ENCODE results near the gene SRGN. TPM values are rescaled to one million over a fixed set of nuclear protein-coding genes. Genes with fewer than 3 reads are reported as not detected.

The SRGN gene
- total and polyA plus RNA-seq, 4 donors, result 121 to 230 (median 172) TPM

GRCh38 chr10:69047111-69047832, 40.6 kb upstream of the SRGN start:
- no peak for ATAC-seq (ENCODE audit: low FRiP score)
- DNase-seq, result no peak

DNA sequence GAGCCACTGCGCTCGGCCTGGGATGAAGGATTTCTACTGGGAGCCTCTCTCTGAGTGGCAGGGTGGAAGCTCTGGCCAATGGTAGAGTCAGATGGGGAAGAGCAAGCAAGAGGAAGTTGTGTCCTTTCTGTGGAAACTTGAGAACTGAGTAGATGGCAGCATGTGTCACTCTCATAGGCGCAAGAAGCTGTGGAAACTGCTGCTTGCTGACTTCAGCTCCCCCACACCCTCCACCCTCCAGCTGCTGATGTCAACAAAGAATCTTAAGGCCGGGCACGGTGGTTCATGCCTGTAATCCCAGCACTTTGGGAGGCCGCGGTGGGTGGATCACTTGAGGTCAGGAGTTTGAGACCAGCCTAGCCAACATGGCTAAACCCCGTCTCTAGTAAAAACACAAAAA, 39.8 kb upstream of the SRGN start:
- Histone ChIP-seq H3K36me3 (ENCODE audit: control insufficient read depth in 1 of 2, insufficient read depth in 2 of 2, low read length in 1 of 2) (no peaks in the 10 kb centered on the region), H3K27me3 (ENCODE audit: control insufficient read depth in 1 of 2, insufficient read depth in 2 of 2, low read length in 1 of 2) (no peaks in the 10 kb centered on the region), H3K4me1 (ENCODE audit: control insufficient read depth in 1 of 2, insufficient read depth in 2 of 2, low read length in 2 of 2) (no peaks in the 10 kb centered on the region), H3K4me3 (ENCODE audit: low read length in 2 of 2) (no peak overlapping the region), H3K9me3 (ENCODE audit: control insufficient read depth, low read length) (no peaks in the 10 kb centered on the region), H3K27ac (ENCODE audit: low read depth in 1 of 2, low read length in 2 of 2) (no peak overlapping the region)
- intact Hi-C loops (cut with DNase I), result no loop called here
- ATAC-seq (ENCODE audit: low FRiP score), result peak; percentile 35
- peak in 1 of 2 donors; percentile 84 for DNase-seq
- WGBS, 2 donors, result 55 to 59% methylated on average over 8 of the region's 8 CpGs

More at GRCh38 chr10:69047111-69047832, 40.6 kb upstream of the SRGN start:
- Histone ChIP-seq H3K27ac (ENCODE audit: low read depth in 1 of 2, low read length in 2 of 2) (no peak overlapping the region), H3K4me3 (ENCODE audit: low read length in 2 of 2) (no peak overlapping the region), H3K36me3 (ENCODE audit: control insufficient read depth in 1 of 2, insufficient read depth in 2 of 2, low read length in 1 of 2) (no peaks in the 10 kb centered on the region), H3K27me3 (ENCODE audit: control insufficient read depth in 1 of 2, insufficient read depth in 2 of 2, low read length in 1 of 2) (no peaks in the 10 kb centered on the region), H3K4me1 (ENCODE audit: control insufficient read depth in 1 of 2, insufficient read depth in 2 of 2, low read length in 2 of 2) (no peaks in the 10 kb centered on the region), H3K9me3 (ENCODE audit: control insufficient read depth, low read length) (no peaks in the 10 kb centered on the region)
- WGBS, 2 donors, result 64 to 66% methylated on average over 4 of the region's 4 CpGs
- intact Hi-C loops (cut with DNase I), result no loop called here

DNA sequence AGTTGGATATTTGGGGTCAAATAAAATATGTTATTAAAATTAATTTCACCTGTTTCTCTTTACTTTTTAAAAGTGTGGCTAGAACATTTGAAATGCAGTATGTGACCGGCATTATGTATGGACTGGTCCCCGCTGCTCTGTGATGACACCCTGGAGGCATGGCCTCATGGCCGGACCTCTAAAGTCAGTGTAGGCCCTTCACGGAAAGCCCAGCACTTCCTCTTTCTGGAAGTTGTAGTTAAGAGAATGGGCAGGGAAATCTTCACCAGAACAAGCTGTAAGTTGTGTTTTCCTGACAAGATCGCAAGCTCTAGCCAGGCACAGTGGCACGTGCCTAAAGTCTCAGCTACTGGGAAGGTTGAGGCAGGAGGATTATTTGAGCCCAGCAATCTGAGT, 38.3 kb upstream of the SRGN start:
- Histone ChIP-seq H3K9me3 (ENCODE audit: control insufficient read depth, low read length) (no peaks in the 10 kb centered on the region), H3K4me1 (ENCODE audit: control insufficient read depth in 1 of 2, insufficient read depth in 2 of 2, low read length in 2 of 2) (no peaks in the 10 kb centered on the region), H3K36me3 (ENCODE audit: control insufficient read depth in 1 of 2, insufficient read depth in 2 of 2, low read length in 1 of 2) (no peaks in the 10 kb centered on the region), H3K27ac (ENCODE audit: low read depth in 1 of 2, low read length in 2 of 2) (no peak overlapping the region), H3K4me3 (ENCODE audit: low read length in 2 of 2) (no peak overlapping the region), H3K27me3 (ENCODE audit: control insufficient read depth in 1 of 2, insufficient read depth in 2 of 2, low read length in 1 of 2) (no peaks in the 10 kb centered on the region)
- ATAC-seq (ENCODE audit: low FRiP score) (no peak), DNase-seq (peak in 1 of 2 donors; percentile 67)
- WGBS, 2 donors, result 83 to 89% methylated on average over 6 of the region's 6 CpGs
- intact Hi-C loops (cut with DNase I), result no loop called here

DNA sequence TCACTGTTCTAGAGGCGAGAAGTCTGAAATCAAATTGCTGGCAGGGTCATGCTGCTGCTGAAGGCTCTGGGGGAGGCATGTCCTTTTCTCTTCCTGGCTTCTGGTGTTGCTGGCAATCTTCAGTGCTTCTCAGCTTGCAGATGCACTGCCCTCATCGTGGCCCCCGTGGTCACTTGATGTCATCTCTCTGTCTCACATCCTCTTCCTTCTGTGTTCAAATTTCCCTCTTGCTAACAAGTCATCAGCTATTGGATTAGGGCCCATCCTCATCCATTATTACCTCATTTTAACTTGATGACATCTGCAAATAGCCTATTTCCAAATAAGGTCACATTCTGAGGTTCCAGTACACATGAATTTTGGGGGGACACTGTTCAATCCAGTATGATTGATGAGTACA, 36.6 kb upstream of the SRGN start:
- no peaks in the 10 kb centered on the region for H3K27me3 ChIP-seq (ENCODE audit: control insufficient read depth in 1 of 2, insufficient read depth in 2 of 2, low read length in 1 of 2)
- H3K36me3 ChIP-seq (ENCODE audit: control insufficient read depth in 1 of 2, insufficient read depth in 2 of 2, low read length in 1 of 2), result no peaks in the 10 kb centered on the region
- DNase-seq, result peak in 1 of 2 donors; percentile 87
- no peaks in the 10 kb centered on the region for H3K4me1 ChIP-seq (ENCODE audit: control insufficient read depth in 1 of 2, insufficient read depth in 2 of 2, low read length in 2 of 2)
- 79 to 81% methylated on average over 3 of the region's 3 CpGs for WGBS, 2 donors
- H3K27ac ChIP-seq (ENCODE audit: low read depth in 1 of 2, low read length in 2 of 2), result no peak overlapping the region
- H3K4me3 ChIP-seq (ENCODE audit: low read length in 2 of 2), result no peak overlapping the region
- peak; percentile 28 for ATAC-seq (ENCODE audit: low FRiP score)
- H3K9me3 ChIP-seq (ENCODE audit: control insufficient read depth, low read length), result no peaks in the 10 kb centered on the region
- intact Hi-C loops (cut with DNase I), result no loop called here

DNA sequence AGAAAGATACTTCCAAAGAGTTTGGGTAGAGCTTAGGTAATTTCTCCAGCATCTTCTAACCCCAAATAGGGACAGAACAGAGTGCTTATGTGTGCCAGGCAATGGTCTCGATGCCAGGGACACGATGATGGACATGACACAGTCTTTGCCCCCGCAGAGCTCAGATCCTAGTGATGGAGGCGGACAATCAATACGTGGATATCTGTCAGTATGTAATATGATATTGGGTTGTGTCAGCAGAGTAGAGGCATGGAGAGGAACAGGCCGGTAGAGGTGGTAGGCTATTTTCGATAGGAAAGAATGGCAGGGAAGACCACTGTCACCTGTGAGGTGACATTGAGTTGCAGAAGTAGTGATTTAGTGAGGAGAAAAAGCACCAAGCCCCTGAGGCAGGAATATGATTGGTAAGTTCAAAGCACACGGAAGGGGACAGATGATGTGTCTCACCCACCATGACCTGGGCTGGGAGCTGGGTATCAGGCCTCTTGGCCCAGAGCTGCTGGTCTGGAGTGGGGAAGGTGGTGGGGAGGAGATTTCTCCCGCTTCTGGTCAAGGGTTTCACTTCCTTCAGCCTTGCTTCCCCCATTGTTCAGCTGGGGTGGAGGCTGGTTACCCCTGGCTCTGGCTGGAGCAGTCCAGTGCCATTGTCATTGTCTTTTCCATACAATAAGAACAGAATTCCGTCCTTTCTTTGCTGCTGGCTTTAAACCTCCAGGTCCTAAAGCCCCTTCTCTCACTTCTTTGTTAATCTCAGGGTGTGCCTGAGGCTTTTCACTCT, 36.0 kb upstream of the SRGN start:
- Histone ChIP-seq H3K27ac (ENCODE audit: low read depth in 1 of 2, low read length in 2 of 2) (no peak overlapping the region), H3K36me3 (ENCODE audit: control insufficient read depth in 1 of 2, insufficient read depth in 2 of 2, low read length in 1 of 2) (no peaks in the 10 kb centered on the region), H3K4me1 (ENCODE audit: control insufficient read depth in 1 of 2, insufficient read depth in 2 of 2, low read length in 2 of 2) (no peaks in the 10 kb centered on the region), H3K27me3 (ENCODE audit: control insufficient read depth in 1 of 2, insufficient read depth in 2 of 2, low read length in 1 of 2) (no peaks in the 10 kb centered on the region), H3K9me3 (ENCODE audit: control insufficient read depth, low read length) (no peaks in the 10 kb centered on the region), H3K4me3 (ENCODE audit: low read length in 2 of 2) (no peak overlapping the region)
- 77 to 81% methylated on average over 10 of the region's 10 CpGs for WGBS, 2 donors
- intact Hi-C loops (cut with DNase I), result no loop called here
- ATAC-seq (ENCODE audit: low FRiP score) (no peak), DNase-seq (peak in 1 of 2 donors; percentile 63)

- H3K4me3 ChIP-seq (ENCODE audit: low read length in 2 of 2), result no peak overlapping the region
- ATAC-seq (ENCODE audit: low FRiP score) (no peak), DNase-seq (no peak)
- H3K27me3 ChIP-seq (ENCODE audit: control insufficient read depth in 1 of 2, insufficient read depth in 2 of 2, low read length in 1 of 2), result no peaks in the 10 kb centered on the region
- no peak overlapping the region for H3K27ac ChIP-seq (ENCODE audit: low read depth in 1 of 2, low read length in 2 of 2)
- no peaks in the 10 kb centered on the region for H3K36me3 ChIP-seq (ENCODE audit: control insufficient read depth in 1 of 2, insufficient read depth in 2 of 2, low read length in 1 of 2)
- intact Hi-C loops (cut with DNase I), result no loop called here
- H3K4me1 ChIP-seq (ENCODE audit: control insufficient read depth in 1 of 2, insufficient read depth in 2 of 2, low read length in 2 of 2), result no peaks in the 10 kb centered on the region
- H3K9me3 ChIP-seq (ENCODE audit: control insufficient read depth, low read length), result no peaks in the 10 kb centered on the region
- WGBS, 2 donors, result 77 to 83% methylated on average over 6 of the region's 6 CpGs
Measured at GRCh38 chr10:69052736-69053135, 35.2 kb upstream of the SRGN start.

DNA sequence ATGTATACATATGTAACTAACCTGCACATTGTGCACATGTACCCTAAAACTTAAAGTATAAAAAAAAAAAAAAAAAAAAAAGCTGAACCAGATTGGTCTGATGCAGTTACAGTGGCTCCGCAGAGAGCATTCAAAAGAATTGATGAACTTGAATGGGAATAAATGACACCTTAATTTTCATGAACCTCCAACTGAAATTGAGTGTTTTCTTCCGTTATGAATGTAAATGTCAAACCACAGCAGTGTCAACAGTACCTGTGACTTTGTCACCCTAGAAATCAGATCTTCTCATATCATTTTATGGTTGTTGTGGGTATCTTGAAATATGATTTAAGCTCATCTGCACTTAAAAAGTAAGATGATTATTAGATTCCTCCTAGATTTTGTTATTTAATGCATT, 32.7 kb upstream of the SRGN start:
- ATAC-seq (ENCODE audit: low FRiP score) (no peak), DNase-seq (no peak)
- no peak overlapping the region for H3K4me3 ChIP-seq (ENCODE audit: low read length in 2 of 2)
- H3K4me1 ChIP-seq (ENCODE audit: control insufficient read depth in 1 of 2, insufficient read depth in 2 of 2, low read length in 2 of 2), result no peaks in the 10 kb centered on the region
- intact Hi-C loops (cut with DNase I), result no loop called here
- H3K27ac ChIP-seq (ENCODE audit: low read depth in 1 of 2, low read length in 2 of 2), result no peak overlapping the region
- H3K36me3 ChIP-seq (ENCODE audit: control insufficient read depth in 1 of 2, insufficient read depth in 2 of 2, low read length in 1 of 2), result no peaks in the 10 kb centered on the region
- 91 to 92% methylated on average over 2 of the region's 2 CpGs for WGBS, 2 donors
- H3K27me3 ChIP-seq (ENCODE audit: control insufficient read depth in 1 of 2, insufficient read depth in 2 of 2, low read length in 1 of 2), result no peaks in the 10 kb centered on the region
- no peaks in the 10 kb centered on the region for H3K9me3 ChIP-seq (ENCODE audit: control insufficient read depth, low read length)

GRCh38 chr10:69056129-69056528, 31.8 kb upstream of the SRGN start:
- no peaks in the 10 kb centered on the region for H3K4me1 ChIP-seq (ENCODE audit: control insufficient read depth in 1 of 2, insufficient read depth in 2 of 2, low read length in 2 of 2)
- ATAC-seq (ENCODE audit: low FRiP score) (peak; percentile 12), DNase-seq (peak in 1 of 2 donors; percentile 69)
- H3K27me3 ChIP-seq (ENCODE audit: control insufficient read depth in 1 of 2, insufficient read depth in 2 of 2, low read length in 1 of 2), result no peaks in the 10 kb centered on the region
- no peak overlapping the region for H3K27ac ChIP-seq (ENCODE audit: low read depth in 1 of 2, low read length in 2 of 2)
- WGBS, 2 donors, result 39 to 42% methylated on average over 7 of the region's 7 CpGs
- no peaks in the 10 kb centered on the region for H3K9me3 ChIP-seq (ENCODE audit: control insufficient read depth, low read length)
- no peak overlapping the region for H3K4me3 ChIP-seq (ENCODE audit: low read length in 2 of 2)
- no peaks in the 10 kb centered on the region for H3K36me3 ChIP-seq (ENCODE audit: control insufficient read depth in 1 of 2, insufficient read depth in 2 of 2, low read length in 1 of 2)
- intact Hi-C loops (cut with DNase I), result no loop called here
